ENCODE results near the gene ZBTB22.

The ZBTB22 gene

DNA sequence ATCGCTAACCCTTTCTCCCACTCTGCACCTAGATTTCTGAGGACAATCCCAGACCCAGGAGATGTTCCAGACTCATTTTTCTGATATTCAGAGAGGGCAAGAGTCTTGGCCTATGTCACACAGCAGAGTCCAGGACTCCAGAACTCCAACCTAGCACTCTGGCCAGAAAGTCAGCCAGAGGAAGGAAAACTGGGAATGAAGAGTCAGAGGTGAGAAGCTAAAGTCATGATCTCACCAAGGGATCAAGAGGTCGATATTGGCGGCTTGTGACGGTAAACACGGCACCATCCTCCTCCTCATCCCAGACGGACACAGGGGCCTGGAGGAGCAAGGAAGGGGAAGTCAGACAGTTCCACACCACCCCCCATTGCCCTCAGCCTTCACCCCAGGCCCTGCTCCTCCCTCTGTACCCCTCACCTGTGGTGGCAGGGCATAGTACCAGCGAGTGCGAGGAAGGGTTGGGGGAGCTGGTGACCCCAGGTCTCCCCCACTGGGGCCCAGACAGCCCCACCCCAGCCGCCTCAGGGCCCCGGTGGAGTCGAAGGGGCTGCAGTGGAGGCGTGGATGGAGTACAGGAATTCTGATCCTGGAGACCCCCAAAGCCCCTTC lies 20.6 kb downstream of the ZBTB22 start:
- H3K4me3 ChIP-seq (ENCODE audit: low read length): peak overlapping the region; percentile 99; the same call in 1 of the 2 replicates
- TF ChIP-seq, protein P1, sequence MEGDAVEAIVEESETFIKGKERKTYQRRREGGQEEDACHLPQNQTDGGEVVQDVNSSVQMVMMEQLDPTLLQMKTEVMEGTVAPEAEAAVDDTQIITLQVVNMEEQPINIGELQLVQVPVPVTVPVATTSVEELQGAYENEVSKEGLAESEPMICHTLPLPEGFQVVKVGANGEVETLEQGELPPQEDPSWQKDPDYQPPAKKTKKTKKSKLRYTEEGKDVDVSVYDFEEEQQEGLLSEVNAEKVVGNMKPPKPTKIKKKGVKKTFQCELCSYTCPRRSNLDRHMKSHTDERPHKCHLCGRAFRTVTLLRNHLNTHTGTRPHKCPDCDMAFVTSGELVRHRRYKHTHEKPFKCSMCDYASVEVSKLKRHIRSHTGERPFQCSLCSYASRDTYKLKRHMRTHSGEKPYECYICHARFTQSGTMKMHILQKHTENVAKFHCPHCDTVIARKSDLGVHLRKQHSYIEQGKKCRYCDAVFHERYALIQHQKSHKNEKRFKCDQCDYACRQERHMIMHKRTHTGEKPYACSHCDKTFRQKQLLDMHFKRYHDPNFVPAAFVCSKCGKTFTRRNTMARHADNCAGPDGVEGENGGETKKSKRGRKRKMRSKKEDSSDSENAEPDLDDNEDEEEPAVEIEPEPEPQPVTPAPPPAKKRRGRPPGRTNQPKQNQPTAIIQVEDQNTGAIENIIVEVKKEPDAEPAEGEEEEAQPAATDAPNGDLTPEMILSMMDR (conservative IDR thresholded peaks at IDR 0.05; ENCODE audit: low read length): no peak

DNA sequence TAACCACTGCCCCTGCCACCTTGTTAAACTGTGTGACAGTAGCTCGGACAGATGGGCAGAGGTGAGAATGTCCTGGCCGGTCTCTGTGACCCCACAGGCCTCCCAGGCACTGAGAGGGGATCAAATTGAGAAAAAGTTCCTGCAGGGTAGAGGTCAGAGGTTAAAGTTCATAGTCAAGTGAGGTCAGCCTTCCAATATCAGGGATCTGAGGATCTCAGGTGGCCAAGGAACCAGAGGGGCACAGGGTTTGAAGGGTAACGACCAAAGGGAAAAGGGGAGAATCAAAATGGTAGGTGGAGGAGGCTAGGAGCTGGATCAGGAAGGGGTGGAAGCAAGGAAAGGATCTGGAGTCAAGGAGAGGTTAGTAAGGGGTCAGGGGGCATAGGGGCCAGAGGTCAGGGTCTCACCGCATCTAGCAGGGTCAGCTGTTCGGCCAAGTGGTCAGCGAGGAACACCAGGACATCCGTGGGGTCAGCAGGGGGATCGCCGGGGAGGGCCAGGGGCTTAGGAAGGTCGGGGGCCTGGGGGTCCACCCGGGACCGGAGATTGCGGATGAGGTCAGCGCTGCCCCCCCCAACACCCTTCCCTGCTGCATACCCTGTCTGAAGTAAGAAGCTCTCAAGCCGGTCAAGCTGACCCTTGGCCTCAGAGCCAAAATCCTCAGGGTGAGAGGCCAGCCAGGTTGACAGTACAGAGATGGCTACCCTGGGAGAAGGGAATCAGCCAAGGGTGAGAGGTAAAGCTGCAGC lies 21.7 kb downstream of the ZBTB22 start:
- no peak for DNase-seq (ENCODE audit: low read depth)
- no peak overlapping the region for H3K4me3 ChIP-seq (ENCODE audit: low read length)
- TF ChIP-seq, protein P1 (conservative IDR thresholded peaks at IDR 0.05; ENCODE audit: low read length): no peak

More for the DNA sequence above, 20.6 kb downstream of the ZBTB22 start:
- no peak for DNase-seq (ENCODE audit: low read depth)

DNA sequence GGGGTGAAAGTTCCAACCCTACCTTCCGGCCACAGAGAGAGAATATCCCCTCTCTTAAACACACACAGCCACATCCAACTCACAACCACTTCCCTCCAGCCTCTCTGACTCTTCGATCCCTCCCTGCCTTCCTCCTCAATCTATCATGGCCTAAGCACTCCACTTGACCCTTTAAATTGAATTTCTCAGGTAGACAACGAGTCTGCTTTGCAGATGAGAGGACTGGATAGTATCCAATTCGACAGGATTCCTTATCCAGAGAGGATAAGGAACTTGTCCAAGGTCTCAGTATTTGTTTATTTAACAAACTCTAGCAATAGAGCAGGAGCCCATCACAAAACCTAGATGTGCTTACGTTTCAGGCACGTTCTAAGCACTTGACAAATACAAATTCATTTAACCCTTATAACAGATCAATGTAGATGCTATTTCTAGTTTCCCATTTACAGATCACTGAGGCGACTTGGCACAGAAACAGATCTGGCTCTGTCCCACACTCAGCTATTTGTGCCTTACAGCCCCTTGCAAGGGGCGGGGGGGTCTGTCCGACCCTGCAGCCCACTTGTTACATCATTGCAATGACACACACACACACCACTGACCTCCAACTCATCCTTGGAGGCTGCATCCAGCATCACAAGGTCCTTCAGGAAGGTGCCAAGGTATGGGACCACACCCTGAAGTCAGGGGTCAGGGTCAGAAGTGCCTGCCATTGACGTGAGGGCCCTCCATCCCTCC lies 23.3 kb downstream of the ZBTB22 start:
- TF ChIP-seq, protein P1 (conservative IDR thresholded peaks at IDR 0.05; ENCODE audit: low read length): no peak
- H3K4me3 ChIP-seq (ENCODE audit: low read length): no peak overlapping the region
- DNase-seq (ENCODE audit: low read depth): no peak

DNA sequence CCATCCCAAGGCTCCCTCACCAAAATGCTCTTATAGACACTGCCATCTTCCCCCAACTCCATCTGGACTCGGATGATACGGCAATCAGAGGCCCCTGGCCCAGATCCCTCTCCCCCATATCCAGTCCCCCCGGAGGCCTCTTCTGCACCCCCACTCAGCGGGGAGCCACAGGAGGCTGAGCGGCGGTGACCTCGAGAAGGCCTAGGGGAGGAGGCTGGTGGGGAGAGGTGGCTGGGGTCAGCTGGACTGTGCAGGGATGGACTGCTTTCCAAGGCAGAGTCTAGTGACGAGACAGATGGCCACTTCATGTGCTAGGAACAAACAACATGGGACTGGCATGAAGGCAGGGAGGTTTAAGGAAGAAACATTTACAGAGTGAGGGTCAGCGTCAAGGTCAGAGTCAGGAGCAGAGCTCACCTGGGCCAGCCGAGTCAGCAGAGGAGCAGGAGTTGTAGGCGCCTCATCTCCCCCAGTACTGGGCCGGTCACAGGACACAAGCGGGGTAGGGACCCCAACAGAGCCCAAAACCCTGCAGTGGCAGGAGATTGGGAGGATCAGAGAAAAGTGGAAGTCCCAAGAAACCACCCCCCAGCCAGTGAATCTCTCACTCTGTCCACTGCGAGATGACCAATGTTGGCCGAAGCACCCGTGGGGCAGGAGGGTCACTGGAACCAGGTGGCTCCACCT lies 24.4 kb downstream of the ZBTB22 start:
- no peak for DNase-seq (ENCODE audit: low read depth)
- TF ChIP-seq, protein P1 (conservative IDR thresholded peaks at IDR 0.05; ENCODE audit: low read length): no peak
- no peak overlapping the region for H3K4me3 ChIP-seq (ENCODE audit: low read length)

DNA sequence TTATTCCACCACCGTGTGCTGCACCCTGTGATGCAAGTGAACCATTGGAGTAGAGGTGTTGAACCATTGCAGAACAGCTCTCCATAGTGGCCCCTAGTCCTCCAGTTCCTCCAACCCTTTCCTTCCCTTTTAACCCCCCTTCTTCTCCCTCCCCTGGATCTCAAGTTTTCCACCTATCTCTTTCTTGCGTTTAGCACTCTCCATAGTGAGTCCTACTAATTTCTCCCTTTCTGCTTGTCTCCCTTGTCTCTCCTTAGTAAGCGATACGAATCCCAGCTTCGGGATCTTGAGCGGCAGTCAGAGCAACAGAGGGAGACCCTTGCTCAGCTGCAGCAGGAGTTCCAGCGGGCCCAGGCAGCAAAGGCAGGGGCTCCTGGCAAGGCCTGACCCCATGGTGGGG lies 27.1 kb downstream of the ZBTB22 start:
- DNase-seq (ENCODE audit: low read depth): no peak
- H3K4me3 ChIP-seq (ENCODE audit: low read length): peak overlapping the region; percentile 96
- TF ChIP-seq, protein P1 (conservative IDR thresholded peaks at IDR 0.05; ENCODE audit: low read length): no peak

DNA sequence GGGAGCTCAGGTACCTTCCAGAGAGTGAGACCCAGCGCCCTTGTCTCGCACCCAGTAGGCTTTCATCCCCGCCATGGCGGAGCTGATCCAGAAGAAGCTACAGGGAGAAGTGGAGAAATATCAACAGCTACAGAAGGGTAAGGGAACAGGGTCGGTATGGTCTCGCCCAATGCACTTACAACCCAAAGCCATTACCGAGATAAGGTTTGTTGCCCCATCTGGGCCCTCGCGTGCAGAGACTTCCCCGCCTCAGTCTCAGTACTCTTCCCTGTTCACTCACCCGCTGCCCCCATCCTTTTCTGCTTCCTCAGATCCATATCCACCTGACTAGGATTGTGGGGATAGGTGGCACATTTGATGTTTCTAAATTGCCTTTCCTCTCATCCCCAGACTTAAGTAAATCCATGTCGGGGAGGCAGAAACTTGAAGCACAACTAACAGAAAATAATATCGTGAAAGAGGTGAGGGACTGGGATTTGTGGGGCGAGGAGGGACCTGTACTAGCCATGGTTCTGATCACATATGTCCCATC lies 27.7 kb downstream of the ZBTB22 start:
- DNase-seq (ENCODE audit: low read depth): no peak
- H3K4me3 ChIP-seq (ENCODE audit: low read length): peak overlapping the region; percentile 96
- TF ChIP-seq, protein P1 (conservative IDR thresholded peaks at IDR 0.05; ENCODE audit: low read length): no peak

All from AG10803 (cell line).